HepG2 (cell line): Measurements from ENCODE around the gene TAF3. TPM values are rescaled to one million over a fixed set of nuclear protein-coding genes. Genes with fewer than 3 reads are reported as not detected.

Experiments used
- ATAC-seq: fragments of 200-7000 bp; cut with Tn5 transposase; 3 replicates; pipeline ENCODE4 v1.9.1; 2020; ENCODE audit warnings: mild to moderate bottlenecking, moderate library complexity
- BruUV-seq: library from RNA; stranded (reverse); fragments of 400-500 nt; replicated peaks from 2 replicates; lab custom pipeline; 2021; lab: Mats Ljungman, UMichigan
- CTCF ChIA-PET: fragments of 300-600 bp; formaldehyde crosslinking; extraction: SDS; loops from one replicate; lab custom pipeline; 2021; ENCODE audit warnings: low total read pairs, inconsistent platforms, low intra/inter-chr PET ratio; lab: Yijun Ruan, JAX
- POLR2A ChIA-PET: fragments of 350-600 bp; sonication (Branson Sonifier 250); formaldehyde crosslinking; loops from one replicate; lab custom pipeline; 2020; ENCODE audit warnings: antibody characterized with exemption, inconsistent platforms; lab: Yijun Ruan, JAX
- DNase-seq: peaks from one replicate; pipeline ENCODE4 v3.0.0-alpha.2; 2015; ENCODE audit warnings: low spot score
- FAIRE-seq: peaks from 3 replicates; lab custom pipeline; 2011; peaks lifted over from hg19 to GRCh38; lab: Jason Lieb, UNC
- H2AFZ ChIP-seq: one replicate; pipeline ENCODE4 v1.6.1; 2011; ENCODE audit warnings: low read length, inconsistent platforms
- H3K27ac ChIP-seq: fragments of 300-600 bp; 3 replicates; pipeline ENCODE4 v1.8.0; 2011; ENCODE audit warnings: mixed run types, mild to moderate bottlenecking, mixed read lengths, low read length, inconsistent platforms; ENCODE audit not compliant: insufficient read depth; ENCODE audit errors: extremely low read length
- H3K27me3 ChIP-seq, 2 experiments: fragments of 200-600 bp in 1 of 2; 2 replicates in 1 of 2; 3 replicates in 1 of 2; pipeline versions ENCODE4 v1.6.0 to v1.8.0; 2011; ENCODE audit warnings: low read length in 2 of 2, mild to moderate bottlenecking in 2 of 2, moderate library complexity in 2 of 2, inconsistent platforms in 1 of 2; ENCODE audit not compliant: insufficient read depth in 2 of 2, control insufficient read depth in 1 of 2
- H3K36me3 ChIP-seq, 2 experiments: fragments of 200-600 bp in 1 of 2; replicated peaks in 1 of 2; 2 replicates in 1 of 2; 3 replicates in 1 of 2; pipeline versions ENCODE4 v1.5.1 to v1.8.0; 2011; ENCODE audit warnings: low read length in 2 of 2, inconsistent platforms in 1 of 2; ENCODE audit not compliant: insufficient read depth in 2 of 2, control insufficient read depth in 1 of 2
- H3K4me1 ChIP-seq: 2 replicates; pipeline ENCODE4 v1.5.1; 2012; ENCODE audit warnings: low read length, inconsistent platforms; ENCODE audit not compliant: insufficient read depth
- H3K4me2 ChIP-seq: 2 replicates; pipeline ENCODE4 v1.6.0; 2011; ENCODE audit warnings: low read depth, low read length, inconsistent platforms
- H3K4me3 ChIP-seq, 3 experiments: fragments of 200-600 bp in 1 of 3; sonication (generic), shearing (Covaris generic) in 1 of 3; replicated peaks in 1 of 3; 2 replicates each; pipeline ENCODE4 v1.5.1; 2011 to 2016; ENCODE audit warnings: low read length in 3 of 3, inconsistent platforms in 2 of 3, low read depth in 2 of 3, mild to moderate bottlenecking in 2 of 3, control low read depth in 1 of 3, mixed read lengths in 1 of 3; ENCODE audit not compliant: insufficient read depth in 1 of 3
- H3K79me2 ChIP-seq: one replicate; pipeline ENCODE4 v1.6.1; 2011; ENCODE audit warnings: low read length, inconsistent platforms; ENCODE audit not compliant: insufficient read depth
- H3K9ac ChIP-seq: 2 replicates; pipeline ENCODE4 v1.6.0; 2011; ENCODE audit warnings: mild to moderate bottlenecking, low read depth, low read length, inconsistent platforms; ENCODE audit not compliant: insufficient read depth
- H3K9me3 ChIP-seq: 2 replicates; pipeline ENCODE4 v1.5.1; 2012; ENCODE audit warnings: mild to moderate bottlenecking, low read length
- H4K20me1 ChIP-seq: 2 replicates; pipeline ENCODE4 v1.6.0; 2011; ENCODE audit warnings: inconsistent platforms, mild to moderate bottlenecking, low read length, moderate library complexity; ENCODE audit not compliant: insufficient read depth
- SATB2 ChIP-seq: sonication (generic); formaldehyde crosslinking; IDR thresholded peaks from 2 replicates; pipeline ENCODE4 v1.5.0; 2020; ENCODE audit warnings: missing genetic modification reagents
- STAG1 ChIP-seq: sonication (generic); formaldehyde crosslinking; IDR thresholded peaks from 2 replicates; pipeline ENCODE4 v1.4.0; 2020; ENCODE audit warnings: missing genetic modification reagents
- whole genome bisulfite sequencing: methylation state at CpG from one replicate; pipeline ENCODE4 v1.1.6; 2017; ENCODE audit warnings: low lambda C conversion rate; 5-methylcytosine and 5-hydroxymethylcytosine counted together
- in situ Hi-C: cut with HindIII; loops from 2 replicates; pipeline ENCODE4 v1.10.0; 2017; ENCODE audit warnings: low pct_unique_long_range_greater_than_20kb; ENCODE audit not compliant: extremely low pct_ligation_motif_present
- intact Hi-C: fragments of 100-400 bp; cut with micrococcal nuclease; formaldehyde crosslinking; loops from one replicate; pipeline ENCODE4 v1.10.0; 2022; ENCODE audit not compliant: unreplicated experiment
- polyA plus RNA-seq, 8 experiments: library from polyadenylated mRNA; depleted of rRNA in 3 of 8; stranded (reverse) in 7 of 8; unstranded in 1 of 8; fragments of >200 nt; fragmentation: Illumina TruSeq in 4 of 8; extraction: Trizol in 4 of 8; gene quantifications; 2 replicates each; pipeline versions ENCODE4 v1.2.1 to v1.2.3, GENCODE V29; 2011 to 2016; ENCODE audit warnings: low read depth in 4 of 8, missing spikeins in 1 of 8, mixed read lengths in 1 of 8; ENCODE audit not compliant: insufficient read depth in 1 of 8
- total RNA-seq, 5 experiments: library from RNA; depleted of rRNA; stranded (reverse); fragments of >200 nt; fragmentation: Illumina TruSeq; extraction: Trizol; gene quantifications; 2 replicates each; pipeline ENCODE4 v1.2.3, GENCODE V29; 2016; ENCODE audit warnings: low read depth in 1 of 5
- TF ChIP-seq, protein P1 (sequence below): sonication (generic); formaldehyde crosslinking; IDR thresholded peaks from 2 replicates; pipeline ENCODE4 v1.5.0; 2020; ENCODE audit warnings: missing genetic modification reagents
- TF ChIP-seq, protein P2 (sequence below): sonication (generic); formaldehyde crosslinking; IDR thresholded peaks from 2 replicates; pipeline ENCODE4 v1.4.0; 2020; ENCODE audit warnings: missing genetic modification reagents
- TF ChIP-seq, protein P3 (sequence below): sonication (generic); formaldehyde crosslinking; IDR thresholded peaks from 2 replicates; pipeline ENCODE4 v1.5.0; 2020; ENCODE audit warnings: mild to moderate bottlenecking, missing genetic modification reagents, moderate library complexity

Gene TAF3
- total and polyA plus RNA-seq, 2 of the 13 experiments (the other 11 are each of a cell fraction or from before 2014, with no cell fraction given): 1.7 to 2.9 TPM

DNA sequence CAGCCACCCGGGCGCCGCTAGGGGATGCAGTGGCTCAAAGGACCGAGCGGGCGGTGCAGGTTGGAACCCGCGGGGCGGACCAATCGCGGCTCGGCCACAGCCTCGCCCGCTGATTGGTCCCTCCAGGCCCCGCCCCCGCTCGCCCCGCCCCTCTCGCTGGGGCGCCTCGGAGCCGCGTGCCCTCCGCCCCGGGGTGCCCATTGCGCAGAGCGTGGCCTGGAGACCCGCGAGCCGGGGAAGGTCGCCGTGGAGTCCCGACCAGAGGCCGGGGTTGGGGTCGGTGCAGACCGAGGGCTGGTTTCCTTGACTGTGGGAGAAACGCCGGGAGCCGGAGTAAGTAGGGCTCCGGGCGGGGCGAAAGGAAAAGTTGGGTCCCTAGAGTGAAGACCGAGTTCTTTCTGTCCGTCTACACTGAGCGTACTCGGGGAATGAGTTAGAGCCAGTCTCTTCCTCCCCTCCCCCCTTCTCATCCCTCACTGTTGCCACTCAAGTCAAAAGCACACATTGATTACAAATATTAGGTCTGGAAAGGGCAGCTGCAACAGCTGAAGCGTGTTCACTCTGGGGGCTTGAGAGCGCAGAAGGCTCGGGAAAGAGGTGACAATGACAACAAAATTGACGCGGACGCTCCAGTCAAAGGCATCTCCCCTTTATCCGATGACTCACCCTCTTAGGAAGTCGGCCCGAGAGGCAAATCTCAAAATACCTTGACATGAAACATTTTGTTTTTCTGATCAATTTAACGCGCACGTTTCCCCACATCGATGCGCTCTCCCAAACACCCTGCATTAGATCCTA is 235.3 kb downstream of the TAF3 start:
- TF ChIP-seq, protein P1, sequence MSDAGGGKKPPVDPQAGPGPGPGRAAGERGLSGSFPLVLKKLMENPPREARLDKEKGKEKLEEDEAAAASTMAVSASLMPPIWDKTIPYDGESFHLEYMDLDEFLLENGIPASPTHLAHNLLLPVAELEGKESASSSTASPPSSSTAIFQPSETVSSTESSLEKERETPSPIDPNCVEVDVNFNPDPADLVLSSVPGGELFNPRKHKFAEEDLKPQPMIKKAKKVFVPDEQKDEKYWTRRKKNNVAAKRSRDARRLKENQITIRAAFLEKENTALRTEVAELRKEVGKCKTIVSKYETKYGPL (CRISPR knock-in tag): no peak
- TF ChIP-seq, protein P2, sequence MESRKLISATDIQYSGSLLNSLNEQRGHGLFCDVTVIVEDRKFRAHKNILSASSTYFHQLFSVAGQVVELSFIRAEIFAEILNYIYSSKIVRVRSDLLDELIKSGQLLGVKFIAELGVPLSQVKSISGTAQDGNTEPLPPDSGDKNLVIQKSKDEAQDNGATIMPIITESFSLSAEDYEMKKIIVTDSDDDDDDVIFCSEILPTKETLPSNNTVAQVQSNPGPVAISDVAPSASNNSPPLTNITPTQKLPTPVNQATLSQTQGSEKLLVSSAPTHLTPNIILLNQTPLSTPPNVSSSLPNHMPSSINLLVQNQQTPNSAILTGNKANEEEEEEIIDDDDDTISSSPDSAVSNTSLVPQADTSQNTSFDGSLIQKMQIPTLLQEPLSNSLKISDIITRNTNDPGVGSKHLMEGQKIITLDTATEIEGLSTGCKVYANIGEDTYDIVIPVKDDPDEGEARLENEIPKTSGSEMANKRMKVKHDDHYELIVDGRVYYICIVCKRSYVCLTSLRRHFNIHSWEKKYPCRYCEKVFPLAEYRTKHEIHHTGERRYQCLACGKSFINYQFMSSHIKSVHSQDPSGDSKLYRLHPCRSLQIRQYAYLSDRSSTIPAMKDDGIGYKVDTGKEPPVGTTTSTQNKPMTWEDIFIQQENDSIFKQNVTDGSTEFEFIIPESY (CRISPR knock-in tag): peak; percentile 53; the same call in 1 of the 2 replicates
- TF ChIP-seq, protein P3, sequence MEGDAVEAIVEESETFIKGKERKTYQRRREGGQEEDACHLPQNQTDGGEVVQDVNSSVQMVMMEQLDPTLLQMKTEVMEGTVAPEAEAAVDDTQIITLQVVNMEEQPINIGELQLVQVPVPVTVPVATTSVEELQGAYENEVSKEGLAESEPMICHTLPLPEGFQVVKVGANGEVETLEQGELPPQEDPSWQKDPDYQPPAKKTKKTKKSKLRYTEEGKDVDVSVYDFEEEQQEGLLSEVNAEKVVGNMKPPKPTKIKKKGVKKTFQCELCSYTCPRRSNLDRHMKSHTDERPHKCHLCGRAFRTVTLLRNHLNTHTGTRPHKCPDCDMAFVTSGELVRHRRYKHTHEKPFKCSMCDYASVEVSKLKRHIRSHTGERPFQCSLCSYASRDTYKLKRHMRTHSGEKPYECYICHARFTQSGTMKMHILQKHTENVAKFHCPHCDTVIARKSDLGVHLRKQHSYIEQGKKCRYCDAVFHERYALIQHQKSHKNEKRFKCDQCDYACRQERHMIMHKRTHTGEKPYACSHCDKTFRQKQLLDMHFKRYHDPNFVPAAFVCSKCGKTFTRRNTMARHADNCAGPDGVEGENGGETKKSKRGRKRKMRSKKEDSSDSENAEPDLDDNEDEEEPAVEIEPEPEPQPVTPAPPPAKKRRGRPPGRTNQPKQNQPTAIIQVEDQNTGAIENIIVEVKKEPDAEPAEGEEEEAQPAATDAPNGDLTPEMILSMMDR (CRISPR knock-in tag): 0 out of 2 replicates have a peak, but pooled peaks have one; percentile 28
- no peak for TF ChIP-seq SATB2 (CRISPR knock-in tag)
- TF ChIP-seq STAG1: peak; percentile 27; the same call in 1 of the 2 replicates
- TF ChIP-seq, all 625 proteins: peak for 3
- Histone ChIP-seq H3K9ac (no peak overlapping the region), H3K4me3 (no peak overlapping the region), H3K79me2 (no peaks in the 10 kb centered on the region), H3K36me3 (no peaks in the 10 kb centered on the region), H3K4me2 (no peak overlapping the region), H2AFZ (no peak overlapping the region), H3K9me3 (no peaks in the 10 kb centered on the region), H3K27ac (no peak overlapping the region), H4K20me1 (peaks cover 22% of the 10 kb centered on the region; the same call in 1 of the 2 replicates), H3K4me1 (peaks cover 15% of the 10 kb centered on the region; the same call in 1 of the 2 replicates), H3K27me3 (peaks cover 8 to 79% of the 10 kb centered on the region in 2 experiments)
- FAIRE-seq: no peak
- ChIA-PET CTCF (no interaction called here), POLR2A (no interaction called here)
- in situ Hi-C loops: no loop called here
- DNase-seq: no peak
- intact Hi-C loops: no loop called here
- no TSS peak for BruUV-seq
- no peak for ATAC-seq
- 59% methylated on average over 57 of the region's 60 CpGs for WGBS
